ENCODE measurements around the gene DOCK9. TPM values are rescaled to one million over a fixed set of nuclear protein-coding genes. Genes with fewer than 3 reads are reported as not detected.

DOCK9 gene
- total RNA-seq, 1 donor from 2014 or later: 46.2 TPM

- no peaks in the 10 kb centered on the region for H3K27me3 Mint-ChIP-seq
- H3K9me3 Mint-ChIP-seq: no peaks in the 10 kb centered on the region
- no peak overlapping the region for H3K4me3 Mint-ChIP-seq
- TF ChIP-seq, protein P1, sequence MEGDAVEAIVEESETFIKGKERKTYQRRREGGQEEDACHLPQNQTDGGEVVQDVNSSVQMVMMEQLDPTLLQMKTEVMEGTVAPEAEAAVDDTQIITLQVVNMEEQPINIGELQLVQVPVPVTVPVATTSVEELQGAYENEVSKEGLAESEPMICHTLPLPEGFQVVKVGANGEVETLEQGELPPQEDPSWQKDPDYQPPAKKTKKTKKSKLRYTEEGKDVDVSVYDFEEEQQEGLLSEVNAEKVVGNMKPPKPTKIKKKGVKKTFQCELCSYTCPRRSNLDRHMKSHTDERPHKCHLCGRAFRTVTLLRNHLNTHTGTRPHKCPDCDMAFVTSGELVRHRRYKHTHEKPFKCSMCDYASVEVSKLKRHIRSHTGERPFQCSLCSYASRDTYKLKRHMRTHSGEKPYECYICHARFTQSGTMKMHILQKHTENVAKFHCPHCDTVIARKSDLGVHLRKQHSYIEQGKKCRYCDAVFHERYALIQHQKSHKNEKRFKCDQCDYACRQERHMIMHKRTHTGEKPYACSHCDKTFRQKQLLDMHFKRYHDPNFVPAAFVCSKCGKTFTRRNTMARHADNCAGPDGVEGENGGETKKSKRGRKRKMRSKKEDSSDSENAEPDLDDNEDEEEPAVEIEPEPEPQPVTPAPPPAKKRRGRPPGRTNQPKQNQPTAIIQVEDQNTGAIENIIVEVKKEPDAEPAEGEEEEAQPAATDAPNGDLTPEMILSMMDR (conservative IDR thresholded peaks at IDR 0.05): no peak
- no peak overlapping the region for H3K27ac Mint-ChIP-seq
- DNase-seq (ENCODE audit: extremely low spot score, unreplicated experiment): no peak
- H3K4me1 Mint-ChIP-seq (ENCODE audit: unreplicated experiment): no peaks in the 10 kb centered on the region
- H3K36me3 Mint-ChIP-seq: peaks cover 29% of the 10 kb centered on the region
These were observed 97.2 kb downstream of the DOCK9 start for GRCh38 chr13:98880677-98881076.

GRCh38 chr13:98879957-98880356 is 97.9 kb downstream of the DOCK9 start:
- H3K27me3 Mint-ChIP-seq: no peaks in the 10 kb centered on the region
- no peak overlapping the region for H3K27ac Mint-ChIP-seq
- peaks cover 31% of the 10 kb centered on the region for H3K36me3 Mint-ChIP-seq
- DNase-seq (ENCODE audit: extremely low spot score, unreplicated experiment): no peak
- no peaks in the 10 kb centered on the region for H3K4me1 Mint-ChIP-seq (ENCODE audit: unreplicated experiment)
- no peak overlapping the region for H3K4me3 Mint-ChIP-seq
- no peaks in the 10 kb centered on the region for H3K9me3 Mint-ChIP-seq
- TF ChIP-seq, protein P1 (conservative IDR thresholded peaks at IDR 0.05): no peak

- TF ChIP-seq, protein P1 (conservative IDR thresholded peaks at IDR 0.05): no peak
- Mint-ChIP-seq H3K4me3 (no peak overlapping the region), H3K27me3 (no peaks in the 10 kb centered on the region), H3K36me3 (peaks cover 39% of the 10 kb centered on the region), H3K27ac (no peak overlapping the region), H3K4me1 (ENCODE audit: unreplicated experiment) (no peaks in the 10 kb centered on the region), H3K9me3 (no peaks in the 10 kb centered on the region)
- DNase-seq (ENCODE audit: extremely low spot score, unreplicated experiment): no peak
These were observed 98.7 kb downstream of the DOCK9 start for GRCh38 chr13:98879127-98879520.

- H3K27me3 Mint-ChIP-seq: no peaks in the 10 kb centered on the region
- no peaks in the 10 kb centered on the region for H3K4me1 Mint-ChIP-seq (ENCODE audit: unreplicated experiment)
- H3K4me3 Mint-ChIP-seq: no peak overlapping the region
- H3K9me3 Mint-ChIP-seq: no peaks in the 10 kb centered on the region
- TF ChIP-seq, protein P1 (conservative IDR thresholded peaks at IDR 0.05): no peak
- peaks cover 42% of the 10 kb centered on the region for H3K36me3 Mint-ChIP-seq
- DNase-seq (ENCODE audit: extremely low spot score, unreplicated experiment): no peak
- no peak overlapping the region for H3K27ac Mint-ChIP-seq
These were observed 99.3 kb downstream of the DOCK9 start for GRCh38 chr13:98878486-98879126.

DNA sequence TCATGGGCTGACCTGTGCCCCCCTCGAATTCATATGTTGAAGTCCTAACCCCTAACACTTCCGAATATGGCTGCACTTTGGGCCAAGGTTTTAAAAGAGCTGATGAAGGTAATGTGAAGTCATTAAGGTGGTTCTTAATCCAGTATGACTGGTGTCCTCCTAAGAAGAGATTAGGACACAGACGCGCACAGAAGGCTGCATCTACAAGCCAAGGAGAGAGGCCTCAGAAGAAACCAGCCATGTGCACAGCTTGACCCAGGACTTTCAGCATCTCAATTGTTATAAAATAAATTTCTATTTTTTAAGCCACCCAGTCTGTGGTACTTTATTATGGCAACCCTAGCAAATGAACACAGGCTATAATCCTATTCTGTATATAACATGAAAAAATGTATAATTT is 99.9 kb downstream of the DOCK9 start:
- no peaks in the 10 kb centered on the region for H3K4me1 Mint-ChIP-seq (ENCODE audit: unreplicated experiment)
- peaks cover 5% of the 10 kb centered on the region for H3K9me3 Mint-ChIP-seq
- no peaks in the 10 kb centered on the region for H3K27me3 Mint-ChIP-seq
- TF ChIP-seq, protein P1 (conservative IDR thresholded peaks at IDR 0.05): no peak
- H3K36me3 Mint-ChIP-seq: peaks cover 46% of the 10 kb centered on the region
- H3K27ac Mint-ChIP-seq: no peak overlapping the region
- no peak overlapping the region for H3K4me3 Mint-ChIP-seq
- no peak for DNase-seq (ENCODE audit: extremely low spot score, unreplicated experiment)

Data from type B pancreatic cell (in vitro differentiated cells).